Suprapubic skin (tissue), 4 donors: ENCODE measurements around the gene EFCAB8. TPM values are rescaled to one million over a fixed set of nuclear protein-coding genes. Genes with fewer than 3 reads are reported as not detected.

ENCODE experiments used
- DNase-seq, 2 donors: peaks; one replicate each; pipeline ENCODE4 v3.0.0-alpha.2; 2019; ENCODE audit warnings: low spot score in 2 of 2
- H3K27ac ChIP-seq: fragments of 200-600 bp; sonication (generic); one replicate; pipeline ENCODE4 v1.5.1; 2019
- H3K27me3 ChIP-seq: fragments of 200-600 bp; sonication (generic); one replicate; pipeline ENCODE4 v1.5.1; 2019
- H3K36me3 ChIP-seq: fragments of 200-600 bp; sonication (generic); one replicate; pipeline ENCODE4 v1.5.1; 2019
- H3K4me1 ChIP-seq: fragments of 200-600 bp; sonication (generic); one replicate; pipeline ENCODE4 v1.5.1; 2019
- H3K4me3 ChIP-seq: fragments of 200-600 bp; sonication (generic); one replicate; pipeline ENCODE4 v1.5.1; 2019; ENCODE audit warnings: mild to moderate bottlenecking
- H3K9me3 ChIP-seq: fragments of 200-600 bp; sonication (generic); one replicate; pipeline ENCODE4 v1.5.1; 2019
- CTCF ChIP-seq, 2 donors: fragments of 200-600 bp in 1 of 2; fragments of 450-650 bp in 1 of 2; sonication (generic) in 1 of 2; IDR thresholded peaks; one replicate each; pipeline ENCODE4 v1.5.1; 2016 to 2019; ENCODE audit warnings: antibody characterized with exemption in 2 of 2, mild to moderate bottlenecking in 1 of 2, moderate library complexity in 1 of 2
- EP300 ChIP-seq: sonication (generic); formaldehyde crosslinking; IDR thresholded peaks from one replicate; pipeline ENCODE4 v1.6.1; 2017; ENCODE audit warnings: antibody characterized with exemption
- POLR2A ChIP-seq, 2 donors: fragments of 450-650 bp; IDR thresholded peaks; one replicate each; pipeline ENCODE4 v1.6.1; 2017; ENCODE audit warnings: antibody characterized with exemption in 2 of 2, mild to moderate bottlenecking in 2 of 2, moderate library complexity in 2 of 2
- POLR2AphosphoS5 ChIP-seq, 3 donors: sonication (generic); formaldehyde crosslinking; IDR thresholded peaks; one replicate each; pipeline ENCODE4 v1.6.1; 2017; ENCODE audit warnings: antibody characterized with exemption in 3 of 3
- WGBS: methylation state at CpG from one replicate; pipeline ENCODE4 v1.1.5; 2018; 5-methylcytosine and 5-hydroxymethylcytosine counted together
- total RNA-seq, 4 donors: library from RNA; depleted of rRNA; stranded (reverse); fragments of >200 nt; gene quantifications; one replicate each; pipeline ENCODE4 v1.1.0, GENCODE V29; 2016

Gene EFCAB8
- total RNA-seq, 4 donors from 2014 or later = 0.76 to 0.89 TPM; not detected in 2

- no peak for DNase-seq
- Histone ChIP-seq H3K4me3 (no peak overlapping the region), H3K36me3 (no peaks in the 10 kb centered on the region), H3K27ac (no peak overlapping the region), H3K27me3 (peaks cover 6% of the 10 kb centered on the region), H3K9me3 (peaks cover 5% of the 10 kb centered on the region), H3K4me1 (no peaks in the 10 kb centered on the region)
- TF ChIP-seq POLR2AphosphoS5 (IDR thresholded peaks at IDR 0.05) (no peak), CTCF (IDR thresholded peaks at IDR 0.05) (no peak), EP300 (no peak), POLR2A (IDR thresholded peaks at IDR 0.05) (no peak)
- 77% methylated on average over 8 of the region's 8 CpGs for WGBS
Observed at GRCh38 chr20:33005908-33006775, 147.4 kb downstream of the EFCAB8 start.

DNA sequence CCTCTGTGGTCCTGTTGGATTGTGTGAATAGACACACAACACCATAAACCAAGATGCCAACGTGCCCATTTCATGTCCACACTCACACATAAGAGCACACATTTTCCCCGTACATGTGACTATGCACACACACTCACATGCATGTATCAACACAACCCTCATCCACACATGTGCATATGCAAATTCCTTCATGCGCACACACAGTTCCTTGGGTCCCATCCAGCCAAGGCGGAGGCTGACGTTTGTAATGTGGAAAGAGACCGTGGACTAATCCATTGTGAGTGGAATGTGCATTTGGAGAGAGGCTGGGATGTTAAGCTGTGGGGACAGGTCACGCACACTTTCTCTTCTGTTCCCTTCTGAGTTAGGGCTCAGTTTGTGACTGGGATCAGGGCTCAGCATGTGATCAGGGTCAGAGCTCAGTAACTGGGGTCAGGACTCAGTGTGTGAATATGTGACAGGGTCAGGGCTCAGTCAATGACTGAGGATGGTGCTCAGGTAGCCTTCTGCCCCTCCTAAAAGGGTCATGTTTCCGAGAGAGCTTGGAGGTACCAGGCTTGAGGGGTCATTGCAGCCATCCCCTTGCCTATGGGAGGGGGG, 148.2 kb downstream of the EFCAB8 start:
- TF ChIP-seq POLR2AphosphoS5 (IDR thresholded peaks at IDR 0.05) (no peak), POLR2A (IDR thresholded peaks at IDR 0.05) (no peak)
- WGBS = 84% methylated on average over 8 of the region's 8 CpGs

DNA sequence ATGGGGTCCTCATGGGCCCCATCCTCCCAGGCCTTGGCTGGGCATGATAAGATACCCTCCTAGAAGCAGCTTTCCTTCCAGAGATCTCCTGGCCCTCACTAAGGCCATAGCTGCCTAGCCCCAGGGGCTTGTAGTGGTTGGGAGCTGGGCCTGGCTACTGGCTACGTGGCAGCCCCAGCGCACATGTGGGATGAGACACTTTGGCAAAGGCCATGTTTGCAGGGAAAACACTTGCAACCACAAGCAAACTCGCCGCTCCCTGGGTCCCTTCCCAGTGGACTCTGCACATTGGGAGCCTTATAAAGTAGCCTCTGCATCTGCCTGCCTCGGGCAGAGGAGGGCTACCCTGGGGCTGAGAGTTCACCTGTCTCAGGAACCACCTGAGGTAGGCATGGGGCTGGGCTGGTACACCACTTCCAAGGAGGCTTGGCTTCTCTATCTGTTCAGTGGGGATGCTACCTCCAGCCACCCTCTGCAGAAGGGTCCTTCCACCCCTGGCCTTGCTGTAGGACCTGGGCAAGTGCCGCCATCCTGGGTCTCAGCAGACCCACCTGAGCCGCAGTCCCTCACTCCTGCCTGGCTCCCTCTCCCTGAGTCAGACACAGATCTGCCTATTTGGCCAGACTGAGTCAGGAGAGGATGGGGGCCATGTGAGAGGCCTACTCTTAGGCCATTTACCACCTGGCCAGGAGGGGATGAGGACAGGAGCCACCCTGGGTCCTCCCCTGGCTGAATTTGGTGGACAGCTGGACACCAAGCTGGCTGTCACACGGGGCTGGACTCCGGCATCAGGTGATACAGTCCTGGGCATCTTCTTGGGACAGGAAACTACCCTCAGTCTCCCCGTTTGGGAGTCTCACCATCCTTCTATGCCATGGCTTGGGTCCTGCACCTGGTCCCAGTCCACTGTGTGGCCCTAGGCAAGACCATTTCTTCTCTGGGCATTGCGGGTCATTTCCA, 148.9 kb downstream of the EFCAB8 start, which contains the start of gene BPIFB2:
Gene BPIFB2 (plus strand): TSS at position 329 of the 960 bp plus-strand sequence. CDS start 871 bp downstream, outside the sequence.
- H3K4me1 ChIP-seq = no peaks in the 10 kb centered on the region
- DNase-seq = no peak
- H3K36me3 ChIP-seq = no peaks in the 10 kb centered on the region
- no peak within 1 kb of the TSS for H3K4me3 ChIP-seq
- TF ChIP-seq POLR2A (IDR thresholded peaks at IDR 0.05) (no peak), EP300 (no peak), POLR2AphosphoS5 (IDR thresholded peaks at IDR 0.05) (no peak), CTCF (IDR thresholded peaks at IDR 0.05) (no peak)
- WGBS = 93% methylated on average over 9 of the region's 11 CpGs
- H3K9me3 ChIP-seq = peaks cover 5% of the 10 kb centered on the region
- H3K27me3 ChIP-seq = peaks cover 10% of the 10 kb centered on the region
- H3K27ac ChIP-seq = no peak within 1 kb of the TSS

More for the DNA sequence above, 148.2 kb downstream of the EFCAB8 start:
- Histone ChIP-seq H3K4me1 (no peaks in the 10 kb centered on the region), H3K4me3 (no peak overlapping the region), H3K27ac (no peak overlapping the region), H3K9me3 (peaks cover 5% of the 10 kb centered on the region), H3K27me3 (peaks cover 6% of the 10 kb centered on the region), H3K36me3 (no peaks in the 10 kb centered on the region)
- no peak for DNase-seq

- H3K36me3 ChIP-seq = no peaks in the 10 kb centered on the region
- H3K4me1 ChIP-seq = no peaks in the 10 kb centered on the region
- H3K27ac ChIP-seq = no peak overlapping the region
- H3K27me3 ChIP-seq = peaks cover 17% of the 10 kb centered on the region
- DNase-seq = no peak
- peaks cover 5% of the 10 kb centered on the region for H3K9me3 ChIP-seq
- WGBS = 80% methylated on average over 22 of the region's 23 CpGs
- no peak overlapping the region for H3K4me3 ChIP-seq
- TF ChIP-seq CTCF (IDR thresholded peaks at IDR 0.05) (no peak), POLR2A (IDR thresholded peaks at IDR 0.05) (no peak), POLR2AphosphoS5 (IDR thresholded peaks at IDR 0.05) (no peak), EP300 (no peak)
Observed at GRCh38 chr20:33008336-33009213, 149.9 kb downstream of the EFCAB8 start.
